HEK293 (cell line): ENCODE results near the gene GPR135.

Source experiments
- CTCF ChIA-PET: fragments of 350-600 bp; formaldehyde crosslinking; extraction: SDS; loops from one replicate; lab custom pipeline; 2021; ENCODE audit warnings: antibody characterized with exemption; lab: Yijun Ruan, JAX
- POLR2A ChIA-PET: fragments of 300-600 bp; formaldehyde crosslinking; extraction: SDS; loops from one replicate; lab custom pipeline; 2020; ENCODE audit warnings: antibody characterized with exemption, inconsistent platforms; lab: Yijun Ruan, JAX
- H3K27ac ChIP-seq: fragments of 200-500 bp; sonication (Bioruptor generic); 2 replicates; pipeline ENCODE4 v1.5.1; 2014; ENCODE audit warnings: low read depth, low read length, control low read depth, inconsistent platforms; ENCODE audit errors: extremely low read depth
- H3K36me3 ChIP-seq, 2 experiments: fragments of 200-500 bp in 1 of 2; sonication (Bioruptor generic) in 1 of 2; 1 replicate in 1 of 2; 2 replicates in 1 of 2; pipeline ENCODE4 v1.5.1; 2014 to 2017; ENCODE audit warnings: inconsistent platforms in 2 of 2, low read length in 2 of 2; ENCODE audit not compliant: control insufficient read depth in 2 of 2, insufficient read depth in 1 of 2
- H3K4me1 ChIP-seq: fragments of 200-500 bp; sonication (Bioruptor generic); 2 replicates; pipeline ENCODE4 v1.5.1; 2014; ENCODE audit warnings: mild to moderate bottlenecking, low read length, inconsistent platforms; ENCODE audit not compliant: control insufficient read depth, insufficient read depth
- H3K4me3 ChIP-seq: 2 replicates; pipeline ENCODE4 v1.5.1; 2011; ENCODE audit warnings: low read depth, mild to moderate bottlenecking, control low read depth, low read length, moderate library complexity
- H3K9me3 ChIP-seq: fragments of 200-500 bp; sonication (Bioruptor generic); 2 replicates; pipeline ENCODE4 v1.5.1; 2014; ENCODE audit warnings: low read depth, low read length, inconsistent platforms; ENCODE audit not compliant: control insufficient read depth, insufficient read depth
- GLI2 ChIP-seq: fragments of 450-650 bp; formaldehyde crosslinking; IDR thresholded peaks from 2 replicates; pipeline ENCODE4; 2017; ENCODE audit warnings: missing biosample characterization, missing genetic modification characterization, low read depth, borderline replicate concordance
- HOXD13 ChIP-seq: sonication (generic); formaldehyde crosslinking; IDR thresholded peaks from 2 replicates; pipeline ENCODE4 v1.8.0; 2022; ENCODE audit warnings: missing genetic modification reagents, borderline replicate concordance
- KLF9 ChIP-seq: fragments of 450-650 bp; formaldehyde crosslinking; IDR thresholded peaks from 2 replicates; pipeline ENCODE4 v1.5.1; 2016; ENCODE audit warnings: missing biosample characterization, missing genetic modification characterization, low read depth
- PBX3 ChIP-seq: sonication (generic); formaldehyde crosslinking; IDR thresholded peaks from 2 replicates; pipeline ENCODE4 v1.8.1; 2022; ENCODE audit warnings: mild to moderate bottlenecking, moderate library complexity, missing genetic modification reagents
- SCRT1 ChIP-seq: fragments of 450-650 bp; formaldehyde crosslinking; IDR thresholded peaks from 2 replicates; pipeline ENCODE4 v1.5.1; 2016; ENCODE audit warnings: missing biosample characterization, missing genetic modification characterization, borderline replicate concordance
- SETDB1 ChIP-seq: IDR thresholded peaks from one replicate; pipeline ENCODE4 v1.6.1; 2017; ENCODE audit warnings: mild to moderate bottlenecking, low read length, moderate library complexity, mixed read lengths; ENCODE audit not compliant: insufficient read length
- SP7 ChIP-seq: fragments of 450-650 bp; formaldehyde crosslinking; IDR thresholded peaks from 2 replicates; pipeline ENCODE4 v1.5.1; 2016; ENCODE audit warnings: missing biosample characterization, missing genetic modification characterization
- ZBTB21 ChIP-seq: fragments of 450-650 bp; formaldehyde crosslinking; IDR thresholded peaks from 2 replicates; pipeline ENCODE4 v1.5.1; 2017; ENCODE audit warnings: missing biosample characterization, missing genetic modification characterization
- ZFP37 ChIP-seq: fragments of 450-650 bp; formaldehyde crosslinking; IDR thresholded peaks from 2 replicates; pipeline ENCODE4 v1.5.1; 2016; ENCODE audit warnings: missing biosample characterization, missing genetic modification characterization
- ZNF112 ChIP-seq: fragments of 450-650 bp; formaldehyde crosslinking; IDR thresholded peaks from 2 replicates; pipeline ENCODE4 v1.5.0; 2017; ENCODE audit warnings: missing biosample characterization, missing genetic modification characterization
- ZNF121 ChIP-seq: fragments of 450-650 bp; formaldehyde crosslinking; IDR thresholded peaks from 2 replicates; pipeline ENCODE4 v1.5.1; 2016; ENCODE audit warnings: missing biosample characterization, missing genetic modification characterization
- ZNF140 ChIP-seq: fragments of 450-650 bp; formaldehyde crosslinking; IDR thresholded peaks from 2 replicates; pipeline ENCODE4 v1.5.1; 2016; ENCODE audit warnings: missing biosample characterization, missing genetic modification characterization
- ZNF169 ChIP-seq: fragments of 450-650 bp; formaldehyde crosslinking; IDR thresholded peaks from 2 replicates; pipeline ENCODE4 v1.5.1; 2016; ENCODE audit warnings: missing biosample characterization, missing genetic modification characterization
- ZNF223 ChIP-seq: fragments of 450-650 bp; formaldehyde crosslinking; IDR thresholded peaks from 2 replicates; pipeline ENCODE4 v1.5.1; 2016; ENCODE audit warnings: missing biosample characterization, missing genetic modification characterization
- ZNF248 ChIP-seq: fragments of 450-650 bp; formaldehyde crosslinking; IDR thresholded peaks from 2 replicates; pipeline ENCODE4 v1.5.1; 2017; ENCODE audit warnings: missing biosample characterization, missing genetic modification characterization
- ZNF26 ChIP-seq: fragments of 450-650 bp; formaldehyde crosslinking; IDR thresholded peaks from 2 replicates; pipeline ENCODE4 v1.5.1; 2016; ENCODE audit warnings: missing biosample characterization, missing genetic modification characterization
- ZNF302 ChIP-seq: fragments of 450-650 bp; formaldehyde crosslinking; IDR thresholded peaks from 2 replicates; pipeline ENCODE4 v1.5.1; 2016; ENCODE audit warnings: missing biosample characterization, missing genetic modification characterization, low read depth
- ZNF324 ChIP-seq: fragments of 450-650 bp; formaldehyde crosslinking; IDR thresholded peaks from 2 replicates; pipeline ENCODE4 v1.5.1; 2016; ENCODE audit warnings: missing biosample characterization, missing genetic modification characterization
- ZNF404 ChIP-seq: fragments of 450-650 bp; formaldehyde crosslinking; IDR thresholded peaks from 2 replicates; pipeline ENCODE4 v1.5.1; 2017; ENCODE audit warnings: missing biosample characterization, missing genetic modification characterization
- ZNF433 ChIP-seq: fragments of 450-650 bp; formaldehyde crosslinking; IDR thresholded peaks from 2 replicates; pipeline ENCODE4 v1.5.1; 2016; ENCODE audit warnings: missing biosample characterization, missing genetic modification characterization, low read depth
- ZNF585B ChIP-seq: fragments of 450-650 bp; formaldehyde crosslinking; IDR thresholded peaks from 2 replicates; pipeline ENCODE4 v1.5.1; 2016; ENCODE audit warnings: missing biosample characterization, missing genetic modification characterization
- ZNF596 ChIP-seq: fragments of 450-650 bp; IDR thresholded peaks from 2 replicates; pipeline ENCODE4 v1.5.0; 2018; ENCODE audit warnings: missing biosample characterization, mild to moderate bottlenecking, missing genetic modification characterization, moderate library complexity
- ZSCAN23 ChIP-seq: fragments of 450-650 bp; formaldehyde crosslinking; IDR thresholded peaks from 2 replicates; pipeline ENCODE4 v1.5.1; 2016; ENCODE audit warnings: missing biosample characterization, missing genetic modification characterization

The GPR135 gene

GRCh38 chr14:59419303-59419702 lies 45.9 kb downstream of the GPR135 start:
- Histone ChIP-seq H3K9me3 (no peaks in the 10 kb centered on the region), H3K36me3 (peaks cover 0 to 4% of the 10 kb centered on the region in 2 experiments; a peak in 1 of 3 replicates), H3K4me3 (no peak overlapping the region), H3K4me1 (no peaks in the 10 kb centered on the region), H3K27ac (no peak overlapping the region)
- ChIA-PET POLR2A (interaction anchor here (0.6 kb wide), 1 partner anchor 231 kb away, joined by 3 read pairs; no protein-coding TSS in a partner anchor), CTCF (interaction anchor here (0.6 to 1.1 kb wide), 3 partner anchors 290 to 294 kb away, joined by 3 read pairs; no protein-coding TSS in a partner anchor)
- TF ChIP-seq ZNF404 (no peak), ZBTB21 (tag by site-specific recombination) (no peak), SP7 (tag by site-specific recombination) (no peak), ZNF26 (no peak), ZNF433 (no peak), ZNF223 (no peak), ZFP37 (tag by site-specific recombination) (no peak), ZNF302 (tag by site-specific recombination) (no peak), SCRT1 (tag by site-specific recombination) (no peak), HOXD13 (no peak), KLF9 (tag by site-specific recombination) (no peak), ZNF324 (no peak), ZNF585B (tag by site-specific recombination) (no peak)

GRCh38 chr14:59417311-59417710 lies 47.9 kb downstream of the GPR135 start:
- CTCF ChIA-PET = no interaction called here
- no peaks in the 10 kb centered on the region for H3K9me3 ChIP-seq
- POLR2A ChIA-PET = no interaction called here
- TF ChIP-seq ZNF596 = no peak
- TF ChIP-seq ZNF248 = no peak
- TF ChIP-seq ZNF140 (tag by site-specific recombination) = no peak
- no peak for TF ChIP-seq GLI2 (tag by site-specific recombination)
- no peak for TF ChIP-seq ZBTB21 (tag by site-specific recombination)
- no peak for TF ChIP-seq ZNF112
- no peak for TF ChIP-seq ZSCAN23 (tag by site-specific recombination)
- TF ChIP-seq ZNF121 (tag by site-specific recombination) = no peak
- no peak for TF ChIP-seq PBX3 (CRISPR knock-in tag)
- TF ChIP-seq ZFP37 (tag by site-specific recombination) = no peak
- TF ChIP-seq SETDB1 = no peak
- no peak for TF ChIP-seq ZNF169 (tag by site-specific recombination)
- TF ChIP-seq, all 188 proteins: peak for 0
- Histone ChIP-seq H3K4me3 (no peak overlapping the region), H3K36me3 (peaks cover 0 to 4% of the 10 kb centered on the region in 2 experiments; a peak in 1 of 3 replicates), H3K4me1 (no peaks in the 10 kb centered on the region), H3K27ac (no peak overlapping the region)
